Measurements from ENCODE around the gene GAS1. TPM values are rescaled to one million over a fixed set of nuclear protein-coding genes. Genes with fewer than 3 reads are reported as not detected.
A peak's percentile ranks its signal among the peaks of the same experiment; 100 is the strongest.

Gene GAS1
- total and polyA plus RNA-seq, 10 of the 15 experiments (the other 5 are each of a cell fraction or from before 2014, with no cell fraction given) = not detected

DNA sequence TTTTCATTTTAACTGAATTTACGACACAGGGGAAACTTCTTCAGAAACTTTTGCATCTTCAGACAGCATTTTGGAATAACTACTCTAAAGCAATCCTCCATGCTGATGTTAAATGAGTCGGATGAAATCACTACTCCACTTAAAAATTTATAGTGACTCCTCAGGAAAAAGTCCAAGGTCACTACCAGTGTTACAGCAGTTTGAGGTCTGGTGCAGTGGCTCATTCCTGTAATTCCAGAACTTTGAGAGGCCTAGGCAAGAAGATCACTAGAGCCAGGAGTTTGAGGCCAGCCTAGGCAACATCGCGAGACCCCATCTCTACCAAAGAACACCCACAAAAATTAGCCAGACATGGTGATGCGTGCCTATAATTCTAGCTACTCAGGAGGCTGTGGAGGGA lies 5.9 kb upstream of the GAS1 start:
- Histone ChIP-seq H3K4me3 (no peak overlapping the region), H3K4me2 (ENCODE audit: control insufficient read depth, insufficient read depth) (no peak overlapping the region), H3K9me3 (replicated peaks; ENCODE audit: control insufficient read depth, insufficient read depth, low read length) (no peaks in the 10 kb centered on the region; the same call in 2 of the 3 replicates), H3K79me2 (ENCODE audit: control insufficient read depth, insufficient read depth, low read length) (no peaks in the 10 kb centered on the region), H3K9ac (ENCODE audit: control insufficient read depth, insufficient read depth, low read length) (no peak overlapping the region), H3K27ac (ENCODE audit: control insufficient read depth, insufficient read depth) (no peak overlapping the region), H3K27me3 (replicated peaks in 1 of 2; ENCODE audit: control insufficient read depth in 2 of 2, insufficient read depth in 2 of 2, low read length in 1 of 2) (no peaks in the 10 kb centered on the region), H3K36me3 (ENCODE audit: control insufficient read depth in 2 of 2, insufficient read depth in 2 of 2, low read length in 1 of 2) (no peaks in the 10 kb centered on the region), H4K20me1 (ENCODE audit: control insufficient read depth, insufficient read depth) (no peaks in the 10 kb centered on the region), H2AFZ (ENCODE audit: control insufficient read depth, low read depth, low read length) (no peak overlapping the region), H3K4me1 (ENCODE audit: control insufficient read depth, insufficient read depth, low read length) (no peaks in the 10 kb centered on the region)
- DNase-seq (ENCODE audit: low read depth, low spot score) (no peak), FAIRE-seq (no peak), ATAC-seq (no peak)
- intact Hi-C loops (cut with micrococcal nuclease; ENCODE audit: unreplicated experiment) = no loop called here
- in situ Hi-C loops (cut with MboI) = no loop called here
- SMC1A ChIA-PET (ENCODE audit: uncharacterized antibody, unreplicated experiment) = no interaction called here
- TF ChIP-seq MAX (IDR thresholded peaks at IDR 0.05; ENCODE audit: low read depth, low read length) = no peak
- TF ChIP-seq BHLHE40 (IDR thresholded peaks at IDR 0.05; ENCODE audit: borderline replicate concordance in 1 of 2, low read depth in 2 of 2, low read length in 1 of 2) = no peak
- TF ChIP-seq NFXL1 (IDR thresholded peaks at IDR 0.05; ENCODE audit: borderline replicate concordance) = no peak
- TF ChIP-seq ATF7 (IDR thresholded peaks at IDR 0.05; ENCODE audit: low read depth) = no peak
- WGBS (ENCODE audit: insufficient coverage, insufficient replicate concordance, low lambda C conversion rate, missing lambda C conversion rate) = 20% methylated on average over 5 of the region's 5 CpGs
- RAD21 ChIA-PET (ENCODE audit: unreplicated experiment) = interaction anchor here (0.7 kb wide), 1 partner anchor 642 kb away, joined by 4 read pairs; no protein-coding TSS in a partner anchor
- CTCF ChIA-PET = no interaction called here
- no TSS peak for BruUV-seq (replicated peaks)
- POLR2A ChIA-PET = no interaction called here

DNA sequence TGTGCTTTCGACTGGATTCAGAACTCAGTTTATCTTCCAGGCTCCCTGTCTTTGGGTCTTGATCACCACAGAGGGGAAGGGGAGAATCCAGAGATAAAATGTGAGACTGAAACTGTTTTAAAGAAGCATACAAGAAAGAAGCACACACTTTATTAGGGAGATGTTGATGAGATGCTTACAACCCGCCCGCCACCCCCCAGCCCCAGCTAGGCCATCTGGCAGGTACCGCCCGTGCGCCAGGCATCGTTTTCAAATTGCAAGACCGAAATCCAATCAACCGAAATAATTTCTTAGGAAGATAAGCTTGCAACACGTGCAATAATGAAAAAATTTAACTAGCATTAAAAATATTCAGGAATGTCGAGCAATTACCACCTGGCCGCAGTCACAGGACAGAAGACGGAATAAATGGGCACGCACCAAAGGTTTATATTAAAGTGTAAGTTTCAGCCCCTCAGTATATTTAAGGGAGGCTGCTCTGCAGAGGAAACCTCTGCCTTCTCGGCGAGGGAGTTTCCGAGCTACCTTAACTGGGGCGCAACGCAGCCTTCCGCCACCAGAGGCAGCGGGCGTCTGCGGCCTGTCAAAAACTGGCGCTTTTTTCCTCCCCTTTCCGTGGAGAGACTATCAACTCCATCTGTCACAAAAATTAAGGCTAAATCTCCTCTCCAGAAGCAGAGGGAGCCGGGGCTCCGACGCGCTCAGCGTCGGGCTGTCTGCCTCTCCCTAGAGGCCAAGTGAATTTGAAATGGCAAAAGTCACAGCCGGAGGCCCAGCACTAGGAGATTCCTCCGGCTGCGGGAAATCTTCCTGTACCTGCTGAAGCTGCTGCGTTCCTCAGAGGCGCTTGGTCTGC lies 996 bp upstream of the GAS1 start:
- FAIRE-seq = peak; percentile 86
- TF ChIP-seq RB1 (IDR thresholded peaks at IDR 0.05; ENCODE audit: borderline replicate concordance) = no peak
- no peak for TF ChIP-seq RFX5 (IDR thresholded peaks at IDR 0.05; ENCODE audit: low read depth, low read length)
- peak; percentile 22 for TF ChIP-seq SP1 (IDR thresholded peaks at IDR 0.05; ENCODE audit: low read depth, low read length)
- TF ChIP-seq WRNIP1 (IDR thresholded peaks at IDR 0.05; ENCODE audit: borderline replicate concordance, low read depth, low read length) = peak; percentile 100; the same call in 1 of the 2 replicates
- no peak for TF ChIP-seq FOXK2 (IDR thresholded peaks at IDR 0.05)
- TF ChIP-seq CBX5 (IDR thresholded peaks at IDR 0.05; ENCODE audit: low read depth) = no peak
- 0 out of 2 replicates have a peak, but pooled peaks have one; percentile 29 for TF ChIP-seq YY1 (IDR thresholded peaks at IDR 0.05; ENCODE audit: low read depth, low read length)
- TF ChIP-seq NR2C1 (IDR thresholded peaks at IDR 0.05) = no peak
- TF ChIP-seq RAD21 (IDR thresholded peaks at IDR 0.05; ENCODE audit: insufficient read depth, low read depth, low read length) = 0 out of 2 replicates have a peak, but pooled peaks have one; percentile 39
- TF ChIP-seq GABPA (IDR thresholded peaks at IDR 0.05; ENCODE audit: low read depth) = no peak
- no peak for TF ChIP-seq SUZ12 (IDR thresholded peaks at IDR 0.05; ENCODE audit: unreplicated experiment)
- TF ChIP-seq NFIC (IDR thresholded peaks at IDR 0.05; ENCODE audit: low read depth, low read length) = no peak
- TF ChIP-seq EED (IDR thresholded peaks at IDR 0.05; ENCODE audit: low read depth) = no peak
- TF ChIP-seq ESRRA (IDR thresholded peaks at IDR 0.05; ENCODE audit: low read length) = no peak
- TF ChIP-seq MAX (IDR thresholded peaks at IDR 0.05; ENCODE audit: low read depth, low read length) = no peak

More for the DNA sequence above, 996 bp upstream of the GAS1 start:
- in situ Hi-C loops (cut with MboI) = no loop called here
- CTCF ChIA-PET = interaction anchor here (0.8 to 1.3 kb wide), 2 partner anchors 374 to 377 kb away, joined by 3 to 4 read pairs; no protein-coding TSS in a partner anchor
- DNase-seq (ENCODE audit: low read depth, low spot score) (no peak), ATAC-seq (peak; percentile 94)
- POLR2A ChIA-PET = no interaction called here
- H3K4me2 ChIP-seq (ENCODE audit: control insufficient read depth, insufficient read depth) = peak overlapping the region; percentile 87
- H3K9ac ChIP-seq (ENCODE audit: control insufficient read depth, insufficient read depth, low read length) = no peak overlapping the region
- no peaks in the 10 kb centered on the region for H3K36me3 ChIP-seq (ENCODE audit: control insufficient read depth in 2 of 2, insufficient read depth in 2 of 2, low read length in 1 of 2)
- BruUV-seq (replicated peaks) = no TSS peak
- no peaks in the 10 kb centered on the region for H4K20me1 ChIP-seq (ENCODE audit: control insufficient read depth, insufficient read depth)
- H3K79me2 ChIP-seq (ENCODE audit: control insufficient read depth, insufficient read depth, low read length) = no peaks in the 10 kb centered on the region
- no peaks in the 10 kb centered on the region for H3K4me1 ChIP-seq (ENCODE audit: control insufficient read depth, insufficient read depth, low read length)
- no peak overlapping the region for H3K27ac ChIP-seq (ENCODE audit: control insufficient read depth, insufficient read depth)
- H3K9me3 ChIP-seq (replicated peaks; ENCODE audit: control insufficient read depth, insufficient read depth, low read length) = no peaks in the 10 kb centered on the region; the same call in 2 of the 3 replicates
- RAD21 ChIA-PET (ENCODE audit: unreplicated experiment) = no interaction called here
- WGBS (ENCODE audit: insufficient coverage, insufficient replicate concordance, low lambda C conversion rate, missing lambda C conversion rate) = 11% methylated on average over 36 of the region's 36 CpGs
- peak overlapping the region; percentile 72 for H2AFZ ChIP-seq (ENCODE audit: control insufficient read depth, low read depth, low read length)
- intact Hi-C loops (cut with micrococcal nuclease; ENCODE audit: unreplicated experiment) = loop anchor here (10.0 kb wide), 2 partner anchors 376 to 514 kb away; no protein-coding TSS in a partner anchor
- H3K4me3 ChIP-seq = peak overlapping the region; percentile 33; the same call in 1 of the 2 replicates
- SMC1A ChIA-PET (ENCODE audit: uncharacterized antibody, unreplicated experiment) = interaction anchor here (0.7 to 1.3 kb wide), 2 partner anchors 13 to 709 kb away, joined by 3 read pairs; no protein-coding TSS in a partner anchor
- peaks cover 6 to 7% of the 10 kb centered on the region in 2 experiments for H3K27me3 ChIP-seq (replicated peaks in 1 of 2; ENCODE audit: control insufficient read depth in 2 of 2, insufficient read depth in 2 of 2, low read length in 1 of 2)
